Activated CD4-positive, alpha-beta T cell treated with anti-CD3 and anti-CD28 coated beads, Interleukin-2, amount 10 ng/mL, durations not matched to agents 7 days and 5 days (primary cell): ENCODE results near the gene SIGMAR1. TPM values are rescaled to one million over a fixed set of nuclear protein-coding genes. Genes with fewer than 3 reads are reported as not detected.

ENCODE experiments used
- CTCF ChIA-PET: fragments of 350-600 bp; sonication (Branson Sonifier 250); formaldehyde crosslinking; loops from one replicate; lab custom pipeline; 2021; ENCODE audit warnings: antibody characterized with exemption; lab: Charles Lee
- POLR2A ChIA-PET: fragments of 350-600 bp; sonication (Branson Sonifier 250); formaldehyde crosslinking; loops from one replicate; lab custom pipeline; 2021; ENCODE audit warnings: antibody characterized with exemption; lab: Charles Lee
- DNase-seq: peaks from one replicate; pipeline ENCODE4 v3.0.0-alpha.2; 2020
- H3K27ac Mint-ChIP-seq: one replicate; pipeline ENCODE4 v1.8.0; 2021; ENCODE audit warnings: mild to moderate bottlenecking, moderate library complexity, mixed read lengths
- H3K27me3 Mint-ChIP-seq: one replicate; pipeline ENCODE4 v1.8.0; 2021; ENCODE audit warnings: mixed read lengths
- H3K36me3 Mint-ChIP-seq: one replicate; pipeline ENCODE4 v1.8.0; 2021; ENCODE audit warnings: low read depth, mixed read lengths
- H3K4me1 Mint-ChIP-seq: one replicate; pipeline ENCODE4 v1.8.0; 2021; ENCODE audit warnings: mixed read lengths
- H3K4me3 Mint-ChIP-seq: one replicate; pipeline ENCODE4 v1.8.0; 2021; ENCODE audit warnings: mild to moderate bottlenecking, moderate library complexity, mixed read lengths
- H3K9me3 Mint-ChIP-seq: one replicate; pipeline ENCODE4 v1.8.0; 2021; ENCODE audit warnings: mixed read lengths
- total RNA-seq, 2 experiments: library from RNA; stranded (reverse); gene quantifications; one replicate each; pipeline ENCODE4 v1.2.3, GENCODE V29; 2021

The SIGMAR1 gene
- total RNA-seq, 2 experiments from 2014 or later, result 57.7 to 62.2 TPM

GRCh38 chr9:34627716-34628655 is 9.6 kb downstream of the SIGMAR1 start:
- CTCF ChIA-PET, result interaction anchor here (1.0 to 1.7 kb wide), 2 partner anchors 10 to 16 kb away, joined by 3 to 4 read pairs; partner anchors contain the start of gene RPP25L
- no peak overlapping the region for H3K27ac Mint-ChIP-seq

DNA sequence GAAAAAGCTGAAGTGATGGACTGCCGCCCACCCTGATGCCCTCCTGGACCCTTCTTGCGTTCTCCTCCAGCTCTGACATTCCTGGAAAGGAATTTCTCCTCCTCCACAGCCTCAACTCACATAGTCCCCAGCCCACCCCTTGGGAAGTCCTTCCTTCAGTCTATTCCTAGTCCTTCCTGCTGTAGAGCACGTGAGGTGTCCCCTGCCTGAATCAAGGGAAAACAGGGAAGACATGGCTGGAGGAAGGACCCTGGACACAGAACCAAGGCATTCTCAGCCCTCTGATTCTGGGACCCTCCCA is 12.5 kb downstream of the SIGMAR1 start:
- POLR2A ChIA-PET, result no interaction called here
- Mint-ChIP-seq H3K4me1 (peaks cover 27% of the 10 kb centered on the region), H3K9me3 (no peaks in the 10 kb centered on the region), H3K27me3 (peaks cover 72% of the 10 kb centered on the region), H3K36me3 (peaks cover 9% of the 10 kb centered on the region), H3K27ac (no peak overlapping the region), H3K4me3 (no peak overlapping the region)
- no peak for DNase-seq
- CTCF ChIA-PET, result interaction anchor here (0.6 to 7.3 kb wide), 5 partner anchors 11 to 784 kb away, joined by 3 to 82 read pairs (median 3); partner anchors contain the start of gene SIGMAR1

More at GRCh38 chr9:34627716-34628655, 9.6 kb downstream of the SIGMAR1 start:
- POLR2A ChIA-PET, result no interaction called here
- no peak for DNase-seq
- H3K36me3 Mint-ChIP-seq, result peaks cover 5% of the 10 kb centered on the region
- peaks cover 67% of the 10 kb centered on the region for H3K27me3 Mint-ChIP-seq
- H3K4me1 Mint-ChIP-seq, result peaks cover 17% of the 10 kb centered on the region
- no peaks in the 10 kb centered on the region for H3K9me3 Mint-ChIP-seq
- peak overlapping the region; percentile 61 for H3K4me3 Mint-ChIP-seq

DNA sequence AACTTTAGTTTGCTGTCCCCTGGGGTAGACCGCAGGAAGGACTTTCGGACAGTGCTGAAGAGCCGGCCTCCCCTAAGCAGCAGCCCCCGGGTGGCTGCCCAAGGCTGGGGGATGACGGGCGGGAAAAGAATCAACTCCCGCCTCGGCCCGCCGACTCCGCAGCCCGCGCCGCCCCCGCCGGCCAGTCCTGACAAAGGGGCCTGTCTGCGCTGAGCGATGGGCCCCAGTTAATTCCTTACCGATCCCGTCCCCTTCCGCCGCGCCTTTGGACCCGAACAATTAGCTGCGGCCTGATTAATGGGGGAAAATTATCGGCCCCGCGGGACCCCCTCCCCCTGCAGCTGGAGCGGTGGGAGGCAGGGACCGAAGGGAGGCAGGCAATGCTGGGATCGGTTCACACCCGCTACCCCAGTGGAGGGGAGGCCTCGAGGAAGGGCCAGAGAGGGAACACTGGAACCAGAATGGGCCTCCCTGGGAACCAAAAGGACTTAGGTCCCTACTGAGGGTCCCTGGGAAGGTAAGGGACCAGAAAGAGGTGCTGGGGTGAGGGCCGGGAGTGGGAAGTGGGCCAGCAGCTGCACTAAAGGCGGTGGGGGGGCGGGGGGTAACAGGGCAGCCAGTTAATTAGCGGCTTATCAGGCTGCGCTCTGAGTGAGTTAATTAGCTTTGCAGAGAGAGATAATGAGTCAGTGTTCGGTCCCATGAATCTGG is 13.0 kb downstream of the SIGMAR1 start:
- peaks cover 30% of the 10 kb centered on the region for H3K4me1 Mint-ChIP-seq
- peaks cover 67% of the 10 kb centered on the region for H3K27me3 Mint-ChIP-seq

DNA sequence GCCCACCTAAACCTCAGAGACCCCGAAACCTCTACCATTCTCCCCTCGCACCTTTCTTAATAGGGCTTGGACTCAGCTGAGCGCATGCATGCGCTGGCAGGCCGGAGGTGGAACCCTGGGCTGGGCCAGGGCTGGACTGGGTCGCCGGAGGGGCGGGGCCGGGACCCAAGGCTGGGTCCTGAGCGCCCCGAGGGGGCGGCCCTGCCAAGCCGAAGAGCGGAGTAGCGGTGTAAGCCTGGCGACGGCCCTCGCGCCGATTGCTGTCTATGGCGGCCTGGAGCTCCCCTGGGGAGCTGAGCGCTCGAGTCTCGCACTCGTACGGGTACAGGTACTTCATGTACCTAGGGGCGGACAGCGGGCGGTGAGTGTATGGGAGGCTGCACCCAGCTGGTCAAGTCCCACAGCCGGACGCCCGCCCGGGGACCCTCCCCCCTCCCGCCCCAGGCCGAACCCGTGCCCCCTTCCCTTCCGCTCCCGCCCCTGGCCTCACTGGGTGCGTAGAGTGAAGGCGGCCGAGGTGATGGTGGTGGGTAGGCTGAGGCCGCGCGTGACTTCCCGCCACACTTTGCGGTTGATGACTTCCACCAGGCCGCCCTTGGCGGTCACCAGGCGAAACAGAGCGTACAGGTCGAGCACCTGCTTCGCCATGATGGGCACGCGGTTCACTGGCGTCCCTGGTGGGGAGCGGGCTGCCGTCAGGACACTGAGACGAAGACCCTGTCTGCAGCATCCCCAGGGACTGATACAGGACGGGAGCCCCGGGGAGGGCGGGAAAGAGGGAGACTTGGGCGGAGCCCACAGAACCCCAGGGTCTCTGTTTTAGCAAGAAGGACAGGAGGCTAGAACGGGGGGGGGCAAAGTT is 14.0 kb downstream of the SIGMAR1 start:
- H3K27ac Mint-ChIP-seq, result no peak overlapping the region
- POLR2A ChIA-PET, result no interaction called here
- H3K9me3 Mint-ChIP-seq, result no peaks in the 10 kb centered on the region
- CTCF ChIA-PET, result interaction anchor here (0.8 to 7.3 kb wide), 2 partner anchors 13 to 23 kb away, joined by 3 to 82 read pairs; partner anchors contain the start of genes GALT and SIGMAR1
- peaks cover 9% of the 10 kb centered on the region for H3K36me3 Mint-ChIP-seq
- DNase-seq, result no peak
- H3K27me3 Mint-ChIP-seq, result peaks cover 60% of the 10 kb centered on the region
- H3K4me3 Mint-ChIP-seq, result no peak overlapping the region
- peaks cover 35% of the 10 kb centered on the region for H3K4me1 Mint-ChIP-seq

More for the DNA sequence above, 13.0 kb downstream of the SIGMAR1 start:
- no peak for DNase-seq
- no peak overlapping the region for H3K27ac Mint-ChIP-seq
- no peak overlapping the region for H3K4me3 Mint-ChIP-seq
- POLR2A ChIA-PET, result no interaction called here
- H3K36me3 Mint-ChIP-seq, result peaks cover 9% of the 10 kb centered on the region
- CTCF ChIA-PET, result interaction anchor here (0.6 to 7.3 kb wide), 4 partner anchors 12 to 784 kb away, joined by 3 to 82 read pairs (median 3); partner anchors contain the start of gene SIGMAR1
- H3K9me3 Mint-ChIP-seq, result no peaks in the 10 kb centered on the region

- ChIA-PET POLR2A (interaction anchor here (0.7 to 1.1 kb wide), 3 partner anchors 15 to 18 kb away, joined by 3 to 4 read pairs (median 3); partner anchors contain the start of gene SIGMAR1), CTCF (interaction anchor here (0.8 to 7.3 kb wide), 10 partner anchors 9 to 243 kb away, joined by 3 to 82 read pairs (median 3); partner anchors contain the start of genes MYORG, RPP25L and SIGMAR1)
- Mint-ChIP-seq H3K27me3 (peaks cover 29% of the 10 kb centered on the region), H3K9me3 (no peaks in the 10 kb centered on the region), H3K27ac (peak within 1 kb of the TSS; percentile 86), H3K4me1 (peaks cover 29% of the 10 kb centered on the region), H3K4me3 (peak within 1 kb of the TSS; percentile 96), H3K36me3 (peaks cover 22% of the 10 kb centered on the region)
- peak; percentile 97 for DNase-seq
Measured at GRCh38 chr9:34620061-34620994, 17.3 kb downstream of the SIGMAR1 start, which contains the start of gene DCTN3. DCTN3 (minus strand) TSS chr9:34620495; CDS start chr9:34620464, 31 bp downstream.

DNA sequence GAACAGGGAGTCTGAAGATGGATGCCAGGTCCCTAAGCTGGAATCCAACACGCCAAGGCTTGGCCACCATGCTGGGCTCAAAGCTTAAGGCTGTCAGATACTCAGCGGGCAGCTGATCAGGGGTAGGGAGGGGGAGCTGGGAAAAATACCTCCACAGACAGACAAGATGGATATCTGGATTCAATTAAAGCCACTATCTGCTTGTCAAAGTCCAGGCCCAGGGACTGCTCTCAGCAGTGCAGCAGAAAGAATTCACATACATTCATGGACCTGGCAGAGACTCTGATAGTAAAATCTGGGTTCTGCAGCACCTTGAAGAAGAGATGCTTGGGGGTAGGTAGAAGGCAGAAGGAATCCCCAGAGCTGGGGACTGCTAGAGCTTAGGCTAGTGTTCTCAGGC is 22.5 kb downstream of the SIGMAR1 start:
- DNase-seq, result no peak
- Mint-ChIP-seq H3K27ac (no peak overlapping the region), H3K36me3 (peaks cover 18% of the 10 kb centered on the region), H3K27me3 (no peaks in the 10 kb centered on the region), H3K9me3 (no peaks in the 10 kb centered on the region), H3K4me1 (peaks cover 32% of the 10 kb centered on the region), H3K4me3 (no peak overlapping the region)
- ChIA-PET CTCF (interaction anchor here (1.0 to 8.2 kb wide), 3 partner anchors 11 to 24 kb away, joined by 3 to 60 read pairs (median 4); partner anchors contain the start of gene SIGMAR1), POLR2A (no interaction called here)

DNA sequence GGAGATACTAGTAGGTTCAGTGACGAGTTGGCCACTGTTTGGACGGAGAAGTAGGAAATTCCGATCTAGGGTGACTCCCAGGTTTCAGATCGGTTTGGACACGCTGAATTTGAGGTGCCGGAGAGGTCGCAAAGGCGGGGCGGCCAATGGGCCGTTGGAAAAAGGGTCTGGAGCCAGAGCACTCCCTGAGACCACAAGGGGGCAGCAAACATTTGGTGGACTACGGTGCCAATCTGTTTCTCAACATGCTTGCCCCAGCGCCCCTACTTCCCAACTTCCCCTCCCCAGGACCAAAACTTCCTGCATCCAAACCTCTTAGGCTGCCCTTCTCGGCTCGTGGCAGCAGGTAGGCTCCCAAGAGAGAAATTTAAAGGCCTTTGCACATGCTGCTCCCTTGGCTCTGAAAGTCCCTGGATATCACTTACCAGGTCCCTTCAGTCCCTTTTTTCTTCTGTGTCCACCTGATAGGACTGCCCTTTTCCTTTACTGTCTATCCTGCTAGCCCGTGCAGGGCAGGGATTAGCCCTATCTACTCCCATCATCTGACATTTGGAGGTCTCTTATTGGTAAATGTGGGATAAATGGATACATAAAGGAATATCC is 24.7 kb downstream of the SIGMAR1 start:
- Mint-ChIP-seq H3K27ac (peak overlapping the region; percentile 96), H3K4me3 (peak overlapping the region; percentile 92), H3K27me3 (no peaks in the 10 kb centered on the region), H3K9me3 (no peaks in the 10 kb centered on the region), H3K4me1 (peaks cover 23% of the 10 kb centered on the region), H3K36me3 (peaks cover 15% of the 10 kb centered on the region)
- POLR2A ChIA-PET, result no interaction called here
- CTCF ChIA-PET, result interaction anchor here (1.0 to 8.2 kb wide), 3 partner anchors 9 to 52 kb away, joined by 3 to 60 read pairs (median 5); partner anchors contain the start of gene SIGMAR1
- peak; percentile 79 for DNase-seq

- H3K9me3 Mint-ChIP-seq, result no peaks in the 10 kb centered on the region
- no peaks in the 10 kb centered on the region for H3K27me3 Mint-ChIP-seq
- peak within 1 kb of the TSS; percentile 96 for H3K27ac Mint-ChIP-seq
- DNase-seq, result peak; percentile 83
- ChIA-PET POLR2A (no interaction called here), CTCF (interaction anchor here (0.7 to 8.2 kb wide), 6 partner anchors 8 to 166 kb away, joined by 3 to 60 read pairs (median 3); partner anchors contain the start of genes ARID3C, DCTN3 and SIGMAR1)
- H3K4me1 Mint-ChIP-seq, result peaks cover 23% of the 10 kb centered on the region
- H3K36me3 Mint-ChIP-seq, result peaks cover 13% of the 10 kb centered on the region
- H3K4me3 Mint-ChIP-seq, result peak within 1 kb of the TSS; percentile 92
Measured at GRCh38 chr9:34611811-34612787, 25.5 kb downstream of the SIGMAR1 start, which contains the start of gene RPP25L. RPP25L (minus strand) TSS chr9:34612097; CDS start chr9:34611296, 801 bp downstream.

GRCh38 chr9:34611251-34611810 is 26.3 kb downstream of the SIGMAR1 start:
- H3K27ac Mint-ChIP-seq, result peak overlapping the region; percentile 96
- H3K9me3 Mint-ChIP-seq, result no peaks in the 10 kb centered on the region
- ChIA-PET POLR2A (no interaction called here), CTCF (interaction anchor here (1.0 to 8.2 kb wide), 4 partner anchors 9 to 155 kb away, joined by 3 to 60 read pairs (median 3); partner anchors contain the start of genes DCTN3 and SIGMAR1)
- peaks cover 23% of the 10 kb centered on the region for H3K4me1 Mint-ChIP-seq
- no peak for DNase-seq
- no peaks in the 10 kb centered on the region for H3K27me3 Mint-ChIP-seq
- H3K4me3 Mint-ChIP-seq, result peak overlapping the region; percentile 92
- peaks cover 7% of the 10 kb centered on the region for H3K36me3 Mint-ChIP-seq
